ENCODE data around the gene RELL2.

- TF ChIP-seq TAF1 (IDR thresholded peaks at IDR 0.05; ENCODE audit: low read depth): no peak
- no peak for TF ChIP-seq REST (IDR thresholded peaks at IDR 0.05; ENCODE audit: low read depth)
- TF ChIP-seq ZBTB7A (IDR thresholded peaks at IDR 0.05; ENCODE audit: low read depth): no peak
- TF ChIP-seq EGR1 (IDR thresholded peaks at IDR 0.05): no peak
- no peak for TF ChIP-seq USF1 (IDR thresholded peaks at IDR 0.05)
- TF ChIP-seq YY1 (IDR thresholded peaks at IDR 0.05; ENCODE audit: low read depth): no peak
- TF ChIP-seq MAX (IDR thresholded peaks at IDR 0.05): no peak
- no peak for TF ChIP-seq RAD21 (IDR thresholded peaks at IDR 0.05; ENCODE audit: low read depth)
- no peak for TF ChIP-seq NFIC (IDR thresholded peaks at IDR 0.05)
These were observed 11.1 kb downstream of the RELL2 start for GRCh38 chr5:141647851-141648250.
